NCI-H2196 treated with DMSO at 0.1 percent for 48 hours (cell line): ENCODE results near the gene CLCN3.
"Not testable (repeated sequence)": the region's sequence is repeated elsewhere in the genome, so short reads cannot be mapped to it uniquely, and the experiment has no call there.

Experiments
- DNase-seq: peaks from one replicate; lab custom pipeline; 2025; ENCODE audit not compliant: unreplicated experiment; lab: John Stamatoyannopoulos, UW

Gene CLCN3

DNA sequence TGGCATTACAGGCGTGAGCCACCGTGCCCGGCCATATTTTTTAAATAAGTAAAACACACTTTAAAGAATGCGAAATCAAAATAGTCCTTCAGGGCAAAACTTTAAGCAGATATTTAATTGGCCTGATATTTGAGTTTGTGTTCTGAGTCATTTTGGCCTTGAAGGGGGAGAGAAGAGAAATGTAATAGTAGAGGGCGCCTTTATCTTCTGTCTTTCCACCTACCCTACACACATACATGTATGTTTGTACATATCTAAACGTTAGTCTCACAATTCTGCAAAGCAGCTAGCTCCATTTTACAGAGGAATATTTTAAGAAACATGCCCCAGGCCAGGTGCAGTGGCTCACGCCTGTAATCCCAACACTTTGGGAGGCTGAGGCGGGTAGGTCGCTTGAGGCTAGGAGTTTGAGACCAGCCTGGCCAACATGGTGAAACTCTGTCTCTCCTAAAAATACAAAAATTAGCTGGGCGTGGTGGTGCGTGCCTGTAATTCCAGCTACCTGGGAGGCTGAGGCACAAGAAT lies 151.2 kb downstream of the CLCN3 start:
- DNase-seq, result not testable (repeated sequence)
